OCI-LY7 (cell line): ENCODE results near the gene RMND1. TPM values are rescaled to one million over a fixed set of nuclear protein-coding genes. Genes with fewer than 3 reads are reported as not detected.

Experiments used
- BruUV-seq: library from RNA; stranded (reverse); fragments of 400-500 nt; replicated peaks from 2 replicates; lab custom pipeline; 2021; lab: Mats Ljungman, UMichigan
- CTCF ChIA-PET: fragments of 300-600 bp; sonication (Branson Sonifier 250); formaldehyde crosslinking; loops from one replicate; lab custom pipeline; 2022; ENCODE audit warnings: antibody characterized with exemption; ENCODE audit not compliant: unreplicated experiment; lab: Charles Lee
- POLR2A ChIA-PET: fragments of 300-600 bp; sonication (Branson Sonifier 250); formaldehyde crosslinking; loops from one replicate; lab custom pipeline; 2022; ENCODE audit warnings: antibody characterized with exemption; lab: Charles Lee
- DNase-seq: peaks from one replicate; pipeline ENCODE4 v3.0.0-alpha.2; 2015; ENCODE audit warnings: low spot score
- H2AFZ ChIP-seq: fragments of 200-600 bp; sonication (generic), shearing (Covaris generic); 2 replicates; pipeline ENCODE4 v1.6.1; 2014; ENCODE audit warnings: mild to moderate bottlenecking, antibody characterized with exemption, low read length, moderate library complexity
- H3K27ac ChIP-seq: fragments of 200-600 bp; sonication (generic); 2 replicates; pipeline ENCODE4 v1.5.1; 2014; ENCODE audit warnings: mixed run types, low read depth, mild to moderate bottlenecking, moderate library complexity, low read length, inconsistent platforms; ENCODE audit not compliant: poor library complexity, severe bottlenecking
- H3K36me3 ChIP-seq: fragments of 200-600 bp; sonication (generic); 2 replicates; pipeline ENCODE4 v1.6.1; 2014; ENCODE audit warnings: mild to moderate bottlenecking, antibody characterized with exemption, low read length, moderate library complexity, mixed read lengths; ENCODE audit not compliant: insufficient read depth
- H3K4me1 ChIP-seq: fragments of 200-600 bp; sonication (generic); 2 replicates; pipeline ENCODE4 v1.5.1; 2014; ENCODE audit warnings: mild to moderate bottlenecking, low read length; ENCODE audit not compliant: insufficient read depth, poor library complexity, severe bottlenecking
- H3K4me2 ChIP-seq: fragments of 200-600 bp; sonication (generic); 2 replicates; pipeline ENCODE4 v1.6.1; 2014; ENCODE audit warnings: mild to moderate bottlenecking, low read length
- H3K4me3 ChIP-seq: fragments of 200-600 bp; sonication (generic); 2 replicates; pipeline ENCODE4 v1.5.1; 2014; ENCODE audit warnings: mild to moderate bottlenecking, low read depth, low read length; ENCODE audit not compliant: poor library complexity, severe bottlenecking
- H3K79me2 ChIP-seq: fragments of 200-600 bp; sonication (generic); 2 replicates; pipeline ENCODE4 v1.6.1; 2016; ENCODE audit warnings: low read depth, mild to moderate bottlenecking, low read length, moderate library complexity, mixed read lengths; ENCODE audit not compliant: insufficient read depth
- H3K9me2 ChIP-seq: fragments of 200-600 bp; sonication (generic); 2 replicates; pipeline ENCODE4 v1.6.1; 2016; ENCODE audit warnings: mild to moderate bottlenecking, low read length, mixed read lengths; ENCODE audit not compliant: insufficient read depth
- H3K9me3 ChIP-seq: fragments of 200-600 bp; sonication (generic); 2 replicates; pipeline ENCODE4 v1.6.1; 2014; ENCODE audit warnings: mild to moderate bottlenecking, mixed run types, low read length, mixed read lengths
- H4K20me1 ChIP-seq: fragments of 200-600 bp; sonication (generic); 2 replicates; pipeline ENCODE4 v1.6.1; 2014; ENCODE audit warnings: mild to moderate bottlenecking, antibody characterized with exemption, low read length, moderate library complexity, mixed read lengths; ENCODE audit not compliant: insufficient read depth
- EZH2phosphoT487 ChIP-seq: fragments of 200-600 bp; sonication (generic); IDR thresholded peaks from 2 replicates; pipeline ENCODE4 v1.6.1; 2018; ENCODE audit warnings: low read depth, borderline replicate concordance, mild to moderate bottlenecking, mixed run types, antibody characterized with exemption, low read length, moderate library complexity, mixed read lengths
- intact Hi-C: fragments of 100-400 bp; cut with micrococcal nuclease; formaldehyde crosslinking; loops from one replicate; pipeline ENCODE4 v1.10.0; 2022; ENCODE audit not compliant: unreplicated experiment
- total RNA-seq, 2 experiments: library from RNA; depleted of rRNA in 1 of 2; stranded (reverse); fragments of >200 nt in 1 of 2; shearing (Covaris generic) in 1 of 2; gene quantifications; 2 replicates each; pipeline ENCODE4 v1.2.3, GENCODE V29; 2014 to 2022
- TF ChIP-seq, protein P1 (sequence below): fragments of 200-600 bp; sonication (generic); conservative IDR thresholded peaks from 2 replicates; pipeline ENCODE4 v1.5.1; 2014; ENCODE audit warnings: mild to moderate bottlenecking, antibody characterized with exemption, low read length, moderate library complexity, mixed read lengths

The RMND1 gene
- total RNA-seq, 2 experiments from 2014 or later: 21.2 to 22.3 TPM

DNA sequence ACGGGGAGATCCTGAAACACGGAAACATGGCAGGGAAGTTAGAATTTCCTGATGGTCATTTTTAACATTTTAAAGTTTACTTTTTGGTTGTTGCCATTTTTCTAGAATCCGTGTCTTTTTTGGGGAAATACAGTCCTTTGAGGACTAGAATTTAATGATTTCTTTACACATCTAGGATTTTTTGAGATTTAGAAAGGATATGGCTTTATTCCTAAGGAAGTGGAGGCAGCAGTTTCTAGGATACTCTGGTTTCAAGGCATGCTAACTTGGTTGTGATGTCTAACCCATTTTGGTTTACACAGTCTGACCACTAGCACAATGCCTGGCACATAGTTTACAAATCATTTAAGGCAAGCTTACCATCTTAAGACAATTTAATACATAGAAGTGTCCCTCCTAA lies 59.5 kb downstream of the RMND1 start:
- BruUV-seq: no TSS peak

GRCh38 chr6:151391471-151392413 lies 60.2 kb downstream of the RMND1 start, which contains the start of gene ZBTB2:
TSS of gene ZBTB2 (minus strand) at chr6:151391559. CDS start at chr6:151373637, 17,922 bp downstream.
- POLR2A ChIA-PET: no interaction called here
- H2AFZ ChIP-seq: no peak within 1 kb of the TSS; the same call in 1 of the 2 replicates
- intact Hi-C loops: loop anchor here (5.0 kb wide), 2 partner anchors 911 to 1591 kb away; partner anchors contain the start of gene FBXO5
- peak within 1 kb of the TSS; percentile 97 for H3K27ac ChIP-seq
- peaks cover 66% of the 10 kb centered on the region for H3K4me1 ChIP-seq
- H3K79me2 ChIP-seq: peaks cover 81% of the 10 kb centered on the region
- no peaks in the 10 kb centered on the region for H3K9me2 ChIP-seq
- CTCF ChIA-PET: no interaction called here
- peak within 1 kb of the TSS; percentile 99 for H3K4me3 ChIP-seq
- H3K36me3 ChIP-seq: peaks cover 57% of the 10 kb centered on the region
- BruUV-seq: no TSS peak
- DNase-seq: peak; percentile 80
- TF ChIP-seq EZH2phosphoT487: no peak
- TF ChIP-seq, protein P1, sequence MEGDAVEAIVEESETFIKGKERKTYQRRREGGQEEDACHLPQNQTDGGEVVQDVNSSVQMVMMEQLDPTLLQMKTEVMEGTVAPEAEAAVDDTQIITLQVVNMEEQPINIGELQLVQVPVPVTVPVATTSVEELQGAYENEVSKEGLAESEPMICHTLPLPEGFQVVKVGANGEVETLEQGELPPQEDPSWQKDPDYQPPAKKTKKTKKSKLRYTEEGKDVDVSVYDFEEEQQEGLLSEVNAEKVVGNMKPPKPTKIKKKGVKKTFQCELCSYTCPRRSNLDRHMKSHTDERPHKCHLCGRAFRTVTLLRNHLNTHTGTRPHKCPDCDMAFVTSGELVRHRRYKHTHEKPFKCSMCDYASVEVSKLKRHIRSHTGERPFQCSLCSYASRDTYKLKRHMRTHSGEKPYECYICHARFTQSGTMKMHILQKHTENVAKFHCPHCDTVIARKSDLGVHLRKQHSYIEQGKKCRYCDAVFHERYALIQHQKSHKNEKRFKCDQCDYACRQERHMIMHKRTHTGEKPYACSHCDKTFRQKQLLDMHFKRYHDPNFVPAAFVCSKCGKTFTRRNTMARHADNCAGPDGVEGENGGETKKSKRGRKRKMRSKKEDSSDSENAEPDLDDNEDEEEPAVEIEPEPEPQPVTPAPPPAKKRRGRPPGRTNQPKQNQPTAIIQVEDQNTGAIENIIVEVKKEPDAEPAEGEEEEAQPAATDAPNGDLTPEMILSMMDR: no peak
- H4K20me1 ChIP-seq: peaks cover 39% of the 10 kb centered on the region
- peak within 1 kb of the TSS; percentile 81 for H3K4me2 ChIP-seq
- no peaks in the 10 kb centered on the region for H3K9me3 ChIP-seq

More for the DNA sequence above, 59.5 kb downstream of the RMND1 start:
- H3K4me2 ChIP-seq: peak overlapping the region; percentile 81
- H3K9me3 ChIP-seq: no peaks in the 10 kb centered on the region
- H3K4me3 ChIP-seq: peak overlapping the region; percentile 99
- intact Hi-C loops: loop anchor here (5.0 kb wide), 2 partner anchors 910 to 1590 kb away; partner anchors contain the start of gene FBXO5
- no peaks in the 10 kb centered on the region for H3K9me2 ChIP-seq
- no peak for TF ChIP-seq EZH2phosphoT487
- TF ChIP-seq, protein P1: no peak
- H3K79me2 ChIP-seq: peaks cover 81% of the 10 kb centered on the region
- DNase-seq: no peak
- no peak overlapping the region for H2AFZ ChIP-seq
- peak overlapping the region; percentile 97 for H3K27ac ChIP-seq
- peaks cover 60% of the 10 kb centered on the region for H3K4me1 ChIP-seq
- POLR2A ChIA-PET: no interaction called here
- CTCF ChIA-PET: no interaction called here
- H4K20me1 ChIP-seq: peaks cover 43% of the 10 kb centered on the region
- peaks cover 57% of the 10 kb centered on the region for H3K36me3 ChIP-seq
